GM18511 (cell line): Measurements from ENCODE around the gene CEBPA.
"Not testable (repeated sequence)": the region's sequence is repeated elsewhere in the genome, so short reads cannot be mapped to it uniquely, and the experiment has no call there.

Source experiments
- ATAC-seq: cut with Tn5 transposase; IDR thresholded peaks from one replicate; pipeline ENCODE4 v1.9.1; 2021; ENCODE audit warnings: mild to moderate bottlenecking, moderate library complexity; ENCODE audit not compliant: unreplicated experiment

Gene CEBPA

DNA sequence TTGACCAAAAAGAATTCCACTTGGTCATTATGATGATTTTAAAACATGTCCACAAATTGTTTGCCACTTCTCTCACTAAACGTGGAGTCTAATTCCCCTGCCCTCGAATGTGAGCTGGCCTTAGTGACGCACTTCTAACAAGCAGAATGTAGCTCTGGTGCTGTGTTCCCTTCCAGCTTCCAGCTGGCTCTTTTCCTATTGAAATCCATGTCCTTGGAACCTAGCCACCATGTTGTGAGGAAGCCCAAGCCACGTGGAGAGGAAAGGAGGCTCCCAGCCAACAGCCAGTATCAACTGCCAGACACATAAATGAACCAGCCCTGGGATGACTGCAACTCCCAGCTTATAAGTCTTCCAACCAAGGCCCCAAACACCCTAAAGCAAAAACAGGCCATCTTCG, 23.6 kb upstream of the CEBPA start:
- ATAC-seq = no peak

DNA sequence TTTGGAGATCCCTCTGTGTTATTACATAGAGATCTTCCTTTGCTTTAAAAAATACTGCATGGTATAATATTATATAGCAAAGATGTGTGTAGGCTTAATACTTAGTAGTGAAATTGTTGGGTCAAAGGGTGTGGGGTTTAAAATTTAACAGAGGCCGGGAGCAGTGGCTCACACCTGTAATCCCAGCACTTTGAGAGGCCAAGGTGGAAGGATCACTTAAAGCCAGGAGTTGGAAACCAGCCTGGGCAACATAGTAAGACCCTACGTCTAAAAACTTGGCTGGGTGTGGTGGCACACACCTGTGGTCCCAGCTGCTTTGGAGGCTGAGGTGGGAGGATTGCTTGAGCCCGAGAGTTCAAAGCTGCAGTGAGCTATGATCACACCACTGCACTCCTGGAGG, 22.3 kb upstream of the CEBPA start:
- ATAC-seq = no peak

DNA sequence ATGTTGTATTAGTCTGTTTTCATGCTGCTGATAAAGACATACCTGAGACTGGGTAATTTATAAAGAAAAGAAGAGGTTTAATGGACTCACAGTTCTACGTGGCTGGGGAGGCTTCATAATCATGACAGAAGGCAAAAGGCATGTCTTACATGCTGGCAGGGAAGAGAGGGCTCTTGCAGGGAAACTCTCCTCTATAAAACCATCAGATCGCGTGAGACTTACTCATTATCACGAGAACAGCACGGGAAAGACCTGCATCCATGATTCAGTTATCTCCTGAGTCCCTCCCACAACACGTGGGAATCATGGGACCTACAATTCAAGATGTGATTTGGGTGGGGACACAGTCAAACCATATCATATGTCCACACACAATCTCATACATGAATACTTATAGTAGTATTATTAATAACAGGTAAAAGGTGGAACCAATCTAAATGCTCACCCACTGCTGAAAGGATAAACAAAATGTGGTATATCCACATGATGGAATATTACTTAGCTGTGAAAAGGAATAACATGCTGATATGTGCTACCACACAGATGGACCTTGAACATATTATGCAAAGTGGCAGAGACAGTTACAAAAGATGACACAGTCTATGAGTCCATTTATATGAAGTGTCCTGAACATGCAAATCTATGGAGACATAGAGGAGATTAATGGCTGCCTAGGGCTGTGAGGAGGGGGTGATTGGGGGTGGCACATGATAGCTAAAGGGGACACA, 20.9 kb upstream of the CEBPA start:
- ATAC-seq = no peak

DNA sequence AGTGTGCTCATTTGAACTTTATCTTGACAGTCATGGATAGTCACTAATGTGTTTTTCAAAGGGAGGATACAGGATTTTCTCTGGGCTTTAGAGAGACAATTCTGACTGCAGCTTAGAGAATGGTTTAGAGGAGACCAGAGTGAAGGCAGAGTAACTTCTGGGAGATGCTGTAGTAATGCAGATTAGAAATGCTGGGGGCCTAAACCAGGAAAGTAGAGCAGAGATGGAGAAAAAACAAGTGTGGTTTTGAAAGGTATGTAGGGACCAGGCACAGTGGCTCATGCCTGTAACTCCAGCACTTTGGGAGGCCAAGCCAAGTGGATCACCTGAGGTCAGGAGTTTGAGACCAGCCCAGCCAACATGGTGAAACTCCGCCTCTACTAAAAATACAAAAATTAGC, 18.3 kb upstream of the CEBPA start:
- no peak for ATAC-seq

DNA sequence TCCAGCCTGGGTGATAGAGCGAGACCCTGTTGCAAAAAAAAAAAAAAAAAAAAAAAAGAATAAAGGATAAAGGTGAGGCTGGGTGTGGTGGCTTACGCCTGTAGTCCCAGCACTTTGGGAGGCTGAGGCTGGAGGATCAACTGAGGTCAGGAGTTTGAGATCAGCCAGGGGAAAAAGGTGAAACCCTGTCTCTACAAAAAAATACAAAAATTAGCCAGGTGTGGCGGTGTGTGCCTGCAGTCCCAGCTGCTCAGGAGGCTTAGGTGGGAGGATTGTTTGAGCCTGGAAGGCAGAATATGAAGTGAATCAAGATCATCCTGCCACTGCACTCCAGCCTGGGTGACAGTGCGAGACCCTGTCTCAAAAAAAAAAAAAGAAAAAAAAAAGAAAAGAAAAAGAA, 15.7 kb upstream of the CEBPA start:
- not testable (repeated sequence) for ATAC-seq

DNA sequence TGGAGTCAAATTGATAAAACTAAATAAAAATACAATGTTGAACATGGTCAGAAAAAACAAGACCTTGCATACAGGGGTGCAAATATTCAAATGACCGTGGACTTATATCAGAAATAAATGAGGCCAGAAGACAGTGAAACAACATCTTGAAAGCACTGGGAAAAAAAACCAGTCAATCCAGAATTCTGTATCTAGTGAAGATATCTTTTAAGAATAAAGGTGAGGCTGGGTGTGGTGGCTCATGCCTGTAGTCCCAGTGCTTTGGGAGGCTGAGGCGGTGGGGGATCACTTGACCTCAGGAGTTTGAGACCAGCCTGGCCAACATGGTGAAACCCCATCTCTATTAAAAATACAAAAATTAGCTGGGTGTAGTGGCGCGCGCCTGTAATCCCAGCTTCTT, 15.2 kb upstream of the CEBPA start:
- ATAC-seq = no peak

DNA sequence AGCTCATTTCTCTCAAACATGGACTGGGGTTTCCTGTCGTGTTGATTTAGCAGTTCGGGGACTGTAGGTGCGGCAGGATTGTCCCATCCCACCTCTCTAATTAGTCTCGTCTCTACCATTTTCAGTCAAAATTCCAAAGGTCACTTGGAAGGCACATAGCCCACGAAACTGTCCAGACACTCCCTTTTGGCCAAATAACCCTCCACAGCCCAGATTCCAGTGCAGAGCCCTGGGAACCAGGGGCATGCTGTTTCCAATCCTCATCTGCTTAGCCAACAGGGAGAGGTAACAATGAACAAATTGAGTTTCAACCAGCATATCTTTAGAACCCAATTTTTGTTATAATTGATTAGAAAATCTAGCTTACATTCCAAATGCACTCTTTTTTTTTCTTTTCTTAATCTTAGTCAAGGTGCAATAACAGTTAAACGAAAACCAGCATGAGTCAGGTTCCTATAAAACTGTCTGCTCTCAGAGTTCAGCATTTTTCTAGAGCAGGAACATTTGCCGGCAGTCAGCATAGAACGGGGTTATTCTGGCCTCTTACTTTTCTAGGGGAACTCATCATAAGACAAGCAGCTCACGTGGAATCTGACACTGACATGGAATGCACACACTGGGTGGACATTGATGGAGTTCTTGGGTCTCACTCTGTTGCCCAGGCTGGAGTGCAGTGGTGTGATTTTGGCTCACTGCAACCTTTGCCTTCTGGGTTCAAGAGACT, 14.4 kb upstream of the CEBPA start:
- no peak for ATAC-seq

DNA sequence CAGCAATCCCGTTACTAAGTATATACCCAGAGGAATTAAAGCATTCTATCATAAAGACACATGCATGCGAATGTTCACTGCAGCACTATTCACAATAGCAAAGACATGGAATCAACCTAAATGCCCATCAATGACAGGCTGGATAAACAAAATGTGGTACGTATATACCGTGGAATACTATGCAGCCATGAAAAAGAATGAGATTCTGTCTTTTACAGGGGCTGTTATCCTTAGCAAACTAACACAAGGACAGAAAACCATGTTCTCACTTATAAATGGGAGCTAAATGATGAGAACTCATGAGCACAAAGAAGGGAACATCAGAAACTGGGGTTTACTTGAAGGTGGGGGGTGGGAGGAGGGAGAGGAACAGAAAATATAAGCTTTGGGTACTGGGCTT, 10.5 kb upstream of the CEBPA start:
- ATAC-seq = not testable (repeated sequence)

DNA sequence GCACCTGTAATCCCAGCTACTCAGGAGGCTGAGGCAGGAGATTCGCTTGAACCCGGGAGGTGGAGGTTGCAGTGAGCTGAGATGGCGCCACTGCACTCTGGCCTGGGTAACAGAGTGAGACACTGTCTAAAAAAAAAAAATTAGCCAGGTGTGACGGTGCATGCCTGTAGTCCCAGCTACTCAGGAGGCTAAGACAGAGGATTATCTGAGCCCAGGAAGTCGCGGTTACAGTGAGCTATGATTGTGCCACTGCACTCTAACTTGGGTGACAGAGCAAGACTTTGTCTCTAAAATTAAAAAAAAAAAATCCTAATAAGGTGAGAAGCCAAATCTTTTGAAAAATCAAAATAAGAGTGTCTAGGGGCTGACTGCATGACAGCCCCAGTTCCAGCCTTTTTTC, 9.7 kb upstream of the CEBPA start:
- no peak for ATAC-seq

DNA sequence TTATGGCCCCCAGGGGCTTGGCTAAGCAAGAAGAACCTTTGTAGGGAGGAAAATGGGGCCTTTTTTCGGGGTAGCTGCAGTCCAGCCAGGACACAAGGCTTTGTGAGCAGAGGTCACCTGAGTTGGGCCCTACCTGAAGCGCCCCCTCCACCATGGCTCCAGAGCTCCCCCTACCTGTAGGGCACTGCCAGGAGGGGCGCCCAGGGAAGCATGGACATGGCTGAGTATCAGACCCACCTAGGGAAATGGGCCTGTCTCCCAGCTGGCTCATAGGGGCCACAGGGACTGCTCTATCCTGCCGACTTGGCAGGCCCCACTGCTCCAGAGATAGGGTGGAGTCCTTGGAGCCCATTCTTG, 9.0 kb upstream of the CEBPA start:
- no peak for ATAC-seq

DNA sequence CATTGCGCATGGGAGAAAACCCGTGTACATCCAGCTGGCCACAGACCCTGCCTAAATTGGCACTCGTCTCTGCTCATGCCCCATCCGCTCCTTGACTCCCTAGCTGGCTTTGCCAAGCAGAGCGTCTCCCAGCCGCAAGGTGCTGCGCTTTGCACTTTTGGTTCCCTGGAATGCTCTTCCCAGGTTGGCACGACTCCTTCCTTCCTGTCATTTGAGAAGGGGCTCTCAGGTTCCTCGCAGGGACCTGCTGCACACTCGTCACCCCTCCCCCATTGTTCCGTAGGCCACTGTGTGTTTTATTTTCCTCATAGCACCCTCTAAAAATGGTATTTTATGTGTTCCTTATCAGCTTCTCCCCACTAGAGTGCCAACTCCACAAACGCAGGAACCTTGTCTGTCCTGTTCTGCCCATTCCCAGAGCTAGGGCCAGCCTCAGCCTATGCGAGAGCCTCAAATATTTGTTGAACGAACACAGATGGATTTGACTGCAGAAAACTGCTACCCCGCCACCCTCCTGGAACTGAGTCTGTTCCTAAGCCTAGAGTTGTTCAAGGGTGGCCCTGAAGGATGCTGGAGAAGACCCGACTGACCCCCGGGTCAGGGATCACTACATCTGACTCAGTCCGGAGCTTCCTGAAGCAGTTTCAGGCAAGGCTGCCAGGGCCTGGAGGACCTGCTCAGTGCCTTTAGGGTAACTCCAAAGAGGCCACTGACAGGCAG, 8.4 kb upstream of the CEBPA start:
- no peak for ATAC-seq

DNA sequence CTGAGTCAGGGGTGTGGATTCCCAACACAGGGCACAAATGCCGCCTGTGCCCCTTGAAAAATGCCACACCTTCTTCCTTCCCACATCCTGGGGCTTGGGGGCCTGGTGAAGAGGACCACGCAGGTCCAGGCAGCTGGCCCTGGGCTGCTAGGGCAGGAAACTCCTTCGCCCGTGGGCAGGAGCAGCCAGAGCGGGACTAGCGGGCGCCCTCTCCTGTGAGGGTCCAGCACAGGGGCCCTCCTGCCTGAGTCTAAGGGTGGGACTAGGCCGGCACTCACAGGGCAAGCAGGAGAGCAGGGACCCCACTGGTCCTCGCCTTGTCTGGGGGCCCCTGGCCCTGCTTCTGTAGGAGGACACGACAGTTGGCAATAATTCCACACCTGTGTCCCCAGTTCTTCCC, 7.5 kb upstream of the CEBPA start:
- ATAC-seq = no peak

DNA sequence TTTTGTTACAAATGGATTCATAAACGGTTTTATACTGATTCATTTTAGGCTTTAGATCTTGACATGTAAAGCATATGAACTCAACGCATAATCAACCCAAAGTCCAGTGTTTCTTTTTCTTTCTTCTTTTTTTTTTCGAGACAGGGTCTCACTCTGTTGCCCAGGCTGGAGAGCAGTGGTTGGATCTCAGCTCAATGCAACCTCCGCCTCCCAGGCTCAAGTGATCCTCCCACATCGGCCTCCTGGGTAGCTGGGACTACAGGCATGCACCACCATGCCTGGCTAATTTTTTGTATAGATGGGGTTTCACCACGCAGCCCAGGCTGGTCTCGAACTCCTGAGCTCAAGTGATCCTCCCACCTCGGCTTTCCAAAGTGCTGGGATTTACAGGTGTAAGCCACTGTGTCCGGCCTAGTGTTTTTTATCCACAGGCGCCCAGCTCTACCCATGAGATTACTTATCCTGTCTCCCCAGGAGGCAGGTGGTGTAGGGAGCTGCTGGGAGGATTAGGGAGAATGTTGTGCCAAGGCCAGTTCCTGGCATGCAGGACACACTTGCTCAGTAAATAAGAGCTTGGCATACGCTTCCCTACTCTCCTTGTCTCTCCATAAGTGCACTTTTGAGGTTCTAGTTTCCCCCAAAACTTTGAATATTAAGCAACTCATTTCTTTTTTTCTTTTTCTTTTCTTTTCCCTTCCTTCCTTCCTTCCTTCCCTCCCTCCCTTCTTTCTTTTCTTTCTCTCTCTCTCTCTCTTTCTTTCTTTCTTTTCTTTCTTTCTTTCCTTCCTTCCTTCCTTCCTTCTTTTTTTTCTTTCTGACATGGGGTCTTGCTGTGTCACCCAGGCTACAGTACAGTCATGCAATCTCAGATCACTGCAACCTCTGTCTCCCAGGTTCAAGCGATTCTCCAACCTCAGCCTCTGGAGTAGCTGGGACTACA, 4.8 kb upstream of the CEBPA start:
- no peak for ATAC-seq

DNA sequence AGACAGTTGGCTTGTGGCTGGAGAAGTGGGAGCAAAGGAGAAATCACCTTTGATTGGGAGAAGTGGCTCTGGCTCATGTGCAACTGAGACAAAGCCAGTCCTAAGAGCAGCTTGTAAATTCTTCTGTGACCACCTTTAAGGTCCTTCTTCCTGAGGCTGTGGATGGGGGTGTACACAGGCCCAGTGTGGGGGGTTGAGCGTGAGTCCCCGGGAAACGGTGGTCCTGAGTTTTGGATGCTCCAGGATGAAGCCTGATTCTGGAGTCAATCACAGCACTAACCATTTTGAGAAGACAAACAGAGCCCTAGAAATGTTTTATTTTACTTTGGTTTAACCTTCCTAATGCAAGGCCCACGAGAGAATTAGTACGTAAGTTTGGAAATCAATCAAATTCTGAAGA, 3.9 kb upstream of the CEBPA start:
- ATAC-seq = no peak

DNA sequence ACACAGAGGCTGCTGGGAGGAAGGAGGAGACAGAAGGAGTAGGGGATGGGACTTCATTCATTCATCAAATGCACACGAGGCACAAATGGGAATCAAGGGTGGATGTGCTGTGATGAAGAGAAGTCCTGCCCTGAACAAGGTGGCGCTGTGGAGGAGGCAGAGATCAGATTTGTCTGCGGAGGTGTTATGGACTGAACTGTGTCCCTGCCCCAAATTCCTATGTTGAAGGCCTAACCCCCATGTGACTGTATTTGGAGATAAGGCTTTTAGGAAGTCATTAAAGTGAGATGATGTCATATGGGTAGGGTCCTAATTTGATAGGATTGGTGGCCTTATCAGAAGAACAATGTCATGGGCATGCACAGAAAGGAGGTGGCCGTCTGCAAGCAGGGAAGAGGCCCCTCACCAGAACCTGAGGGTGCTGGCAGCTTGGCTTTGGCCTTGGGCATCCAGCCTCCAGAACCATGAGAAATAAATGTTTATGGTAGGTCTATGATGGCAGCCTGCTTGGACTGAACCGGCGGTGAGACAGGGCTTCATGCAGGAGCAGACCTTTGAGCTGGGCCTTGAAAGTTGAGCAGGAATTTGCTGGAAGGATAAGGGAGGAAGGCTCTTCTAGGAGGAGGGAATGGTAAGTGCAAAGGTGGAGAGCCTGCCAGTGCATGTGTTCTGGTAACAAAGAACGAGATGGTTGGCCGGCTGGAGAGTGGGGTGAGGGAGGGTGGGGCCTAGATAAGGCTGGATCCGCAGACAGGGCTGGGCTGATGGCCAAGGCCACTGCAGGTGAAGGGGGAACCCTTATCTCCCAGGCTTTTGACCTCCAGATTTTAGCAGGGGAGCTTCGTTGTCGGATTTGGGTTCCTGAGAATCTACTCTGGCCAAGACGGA, 2.7 kb upstream of the CEBPA start:
- no peak for ATAC-seq

DNA sequence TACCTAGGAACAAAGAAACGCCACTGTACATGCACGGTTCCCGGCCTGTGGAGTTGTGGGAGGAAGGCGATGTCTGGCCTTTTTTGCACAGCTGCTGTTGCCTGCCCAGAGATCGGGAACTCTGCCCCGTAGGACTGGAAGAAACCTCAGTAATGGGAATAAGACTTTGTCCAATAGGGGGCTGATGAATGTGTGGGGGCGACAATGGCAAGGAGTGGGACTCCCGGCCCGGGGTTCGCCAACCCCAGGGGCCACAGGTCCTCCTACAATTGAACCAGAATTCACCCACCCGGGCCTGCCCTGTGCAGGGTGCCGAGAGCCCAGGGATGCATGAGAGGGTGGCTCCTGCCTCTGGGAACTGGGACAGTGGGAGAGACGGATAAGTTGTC, 2.0 kb upstream of the CEBPA start:
- no peak for ATAC-seq

DNA sequence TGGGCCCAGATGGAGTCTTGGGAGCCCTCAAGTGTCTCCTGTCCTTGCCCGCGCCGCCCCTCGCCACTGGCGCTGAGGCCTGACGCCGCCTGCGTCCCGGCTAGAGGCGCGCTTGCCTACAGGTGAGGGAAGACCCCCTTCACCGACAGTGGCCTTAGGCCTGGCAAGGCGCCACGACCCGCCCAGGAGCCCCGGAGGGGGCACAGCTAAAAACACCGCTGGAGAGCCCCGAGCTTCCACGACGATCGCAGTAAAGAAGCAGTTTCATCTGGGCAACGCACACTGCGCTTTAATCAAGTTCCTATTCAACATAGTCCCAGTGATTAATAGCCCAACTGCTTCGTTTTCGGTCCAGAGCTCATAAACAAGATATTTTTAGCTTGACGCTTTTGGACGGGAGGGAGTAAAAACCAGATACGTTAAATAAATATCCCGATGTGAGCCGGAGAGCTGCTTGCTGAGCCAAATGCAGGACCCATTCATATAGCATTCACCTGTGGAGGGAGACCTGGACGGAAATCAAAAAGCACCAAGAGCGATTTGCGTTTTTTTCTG, 1.5 kb upstream of the CEBPA start:
- ATAC-seq = no peak

DNA sequence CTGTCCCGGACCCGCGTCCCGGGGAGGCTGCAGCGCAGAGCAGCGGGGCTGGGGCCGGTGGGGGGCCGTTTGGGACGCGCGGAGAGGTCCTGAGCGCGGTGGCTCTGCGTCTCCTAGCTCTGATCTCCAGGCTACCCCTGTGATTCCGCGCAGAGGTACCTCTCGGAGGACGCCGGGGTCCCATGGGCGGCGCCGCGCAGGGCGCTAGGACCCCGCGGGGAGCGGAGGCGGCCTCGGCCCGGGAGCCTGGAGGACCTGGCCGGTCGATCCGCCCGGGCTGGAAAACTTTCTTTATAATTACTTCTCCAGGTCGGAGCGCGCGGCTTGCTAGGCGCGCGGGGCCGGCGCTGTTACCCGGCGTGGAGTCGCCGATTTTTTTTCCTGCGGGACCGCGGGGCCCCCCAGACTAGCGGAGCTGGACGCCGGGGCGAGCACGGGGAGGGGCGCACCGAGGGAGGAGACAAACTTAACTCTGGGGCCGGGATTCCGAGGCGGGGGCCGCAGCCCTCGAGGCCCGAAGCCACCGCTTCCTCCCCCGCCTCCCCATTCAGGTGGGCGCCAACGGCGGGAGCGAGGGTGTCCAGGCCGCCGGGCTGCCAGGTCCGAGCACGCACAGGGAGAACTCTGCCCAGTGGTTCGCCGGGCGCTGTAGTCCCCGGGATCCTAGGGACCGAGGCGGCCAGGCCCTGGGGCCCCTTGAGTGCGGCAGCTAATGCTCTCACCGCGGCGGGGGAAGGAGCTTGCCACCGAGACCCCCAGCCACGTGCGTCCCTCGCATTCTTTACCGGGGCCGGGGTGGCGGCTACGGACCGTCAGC, 848 bp upstream of the CEBPA start:
- peak; percentile 54 for ATAC-seq

DNA sequence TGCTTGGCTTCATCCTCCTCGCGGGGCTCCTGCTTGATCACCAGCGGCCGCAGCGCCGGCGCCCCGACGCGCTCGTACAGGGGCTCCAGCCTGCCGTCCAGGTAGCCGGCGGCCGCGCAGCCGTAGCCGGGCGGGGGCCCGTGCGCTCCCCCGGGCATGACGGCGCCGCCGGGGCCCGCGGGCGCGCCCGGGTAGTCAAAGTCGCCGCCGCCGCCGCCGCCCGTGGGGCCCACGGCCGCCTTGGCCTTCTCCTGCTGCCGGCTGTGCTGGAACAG, 497 bp downstream of the CEBPA start:
- no peak for ATAC-seq
